GM19239 (cell line): Measurements from ENCODE around the gene FBRSL1.

Experiments
- DNase-seq: peaks from one replicate; pipeline ENCODE4 v3.0.0; 2011; ENCODE audit warnings: low spot score; ENCODE audit not compliant: insufficient read length
- FAIRE-seq: peaks from 2 replicates; lab custom pipeline; 2011; peaks lifted over from hg19 to GRCh38; lab: Jason Lieb, UNC

FBRSL1 gene

DNA sequence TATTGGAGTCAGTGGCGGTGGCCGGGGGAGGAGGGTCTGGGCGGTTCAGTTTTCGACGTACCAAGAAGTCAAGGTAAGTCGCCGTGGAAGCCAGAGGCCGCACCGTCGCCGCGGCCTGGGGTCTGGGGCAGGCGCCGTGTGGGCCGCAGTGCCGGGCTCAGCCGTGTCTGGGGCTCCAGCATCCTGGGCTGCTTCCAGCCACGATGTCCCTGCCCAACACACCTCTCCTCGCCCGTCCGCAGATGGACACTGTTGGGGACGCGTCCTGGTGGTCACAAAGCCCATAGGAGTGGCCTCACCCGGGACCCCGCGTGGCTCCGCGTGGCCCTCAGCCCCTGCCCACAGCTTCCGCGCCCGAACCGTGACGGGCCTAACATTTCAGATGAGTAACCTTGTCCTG, 59.1 kb downstream of the FBRSL1 start:
- DNase-seq = no peak
- no peak for FAIRE-seq

DNA sequence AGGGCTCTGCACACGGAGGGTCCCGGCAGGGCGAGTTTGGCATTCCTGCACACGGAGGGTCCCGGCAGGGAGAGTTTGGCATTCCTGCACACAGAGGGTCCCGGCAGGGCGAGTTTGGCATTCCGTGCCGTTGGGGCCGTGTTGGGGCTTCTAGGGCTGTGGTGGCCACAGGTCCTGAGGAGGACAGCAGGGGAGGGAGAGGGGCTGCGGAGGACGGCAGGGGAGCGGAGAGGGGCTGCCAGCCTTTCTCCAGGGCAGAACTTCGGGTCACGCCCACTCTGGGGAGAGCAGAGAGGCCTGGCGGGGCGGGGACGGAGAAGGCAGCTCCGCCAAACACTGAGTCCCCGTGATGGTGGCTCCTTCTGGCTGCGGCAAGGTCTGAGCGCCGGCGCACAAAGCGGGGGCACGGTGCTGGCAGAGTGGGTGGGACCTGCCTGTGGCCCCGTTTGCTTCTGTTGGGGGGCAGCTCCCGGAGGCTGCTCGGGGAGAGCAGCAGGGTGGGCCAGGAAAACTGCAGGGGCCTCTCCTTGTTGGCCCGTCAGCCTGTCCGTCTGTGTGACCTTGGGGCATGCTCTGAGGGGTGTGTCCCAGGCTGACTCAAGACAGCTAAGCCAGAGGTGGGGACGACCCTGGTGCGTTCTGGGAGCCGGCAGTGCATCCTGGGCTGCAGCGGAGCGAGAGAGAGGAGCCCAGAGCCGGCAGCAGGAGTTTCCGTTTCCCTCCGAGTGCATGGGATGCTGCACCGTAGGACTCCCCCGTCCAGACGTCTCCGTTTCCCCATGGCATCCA, 60.3 kb downstream of the FBRSL1 start:
- FAIRE-seq (no peak), DNase-seq (no peak)

- DNase-seq = no peak
Observed at GRCh38 chr12:132550830-132551640, 61.1 kb downstream of the FBRSL1 start.

GRCh38 chr12:132551641-132552031, 61.7 kb downstream of the FBRSL1 start:
- DNase-seq = no peak
- FAIRE-seq = no peak

More at GRCh38 chr12:132550830-132551640, 61.1 kb downstream of the FBRSL1 start:
- FAIRE-seq = no peak

- FAIRE-seq (no peak), DNase-seq (no peak)
Observed at GRCh38 chr12:132554845-132555630, 65.1 kb downstream of the FBRSL1 start.

DNA sequence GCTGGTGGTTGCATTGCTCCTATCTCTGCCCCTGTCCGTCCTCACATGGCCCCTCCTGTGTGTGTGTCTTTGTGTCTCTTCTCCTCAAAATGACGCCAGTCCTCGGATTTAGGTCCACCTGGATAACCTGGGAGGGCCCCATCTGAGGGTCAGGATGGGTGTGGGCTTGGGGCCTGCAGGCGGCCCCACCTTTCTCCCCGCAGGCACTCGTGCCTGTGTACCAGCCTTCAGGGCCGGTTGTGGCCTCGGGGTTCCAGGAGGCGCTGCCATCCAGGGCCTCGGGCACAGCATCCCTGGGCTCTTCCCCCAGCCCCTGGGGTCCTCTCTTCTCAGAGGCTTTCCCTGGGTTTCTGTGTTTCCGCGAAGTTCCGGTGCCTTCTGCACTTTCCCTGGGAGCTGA, 65.7 kb downstream of the FBRSL1 start:
- DNase-seq (no peak), FAIRE-seq (no peak)

DNA sequence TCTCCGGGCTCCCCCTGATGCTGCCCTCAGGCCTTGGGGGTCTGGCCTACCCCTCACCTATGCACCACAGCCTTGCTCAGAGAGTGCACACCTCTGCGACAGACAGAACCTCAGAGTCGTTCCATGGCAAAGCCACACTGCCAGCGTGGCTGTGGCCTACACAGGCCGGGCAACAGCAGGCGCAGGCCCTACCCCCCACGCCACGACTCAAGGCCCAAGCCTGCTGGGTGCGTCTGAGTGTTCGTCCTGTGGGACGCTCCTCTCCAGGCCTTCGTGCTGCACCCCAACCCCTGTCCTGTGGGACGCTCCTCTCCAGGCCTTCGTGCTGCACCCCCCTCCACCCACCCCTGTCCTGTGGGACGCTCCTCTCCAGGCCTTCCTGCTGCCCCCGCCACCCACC, 66.3 kb downstream of the FBRSL1 start:
- no peak for FAIRE-seq
- DNase-seq = no peak

DNA sequence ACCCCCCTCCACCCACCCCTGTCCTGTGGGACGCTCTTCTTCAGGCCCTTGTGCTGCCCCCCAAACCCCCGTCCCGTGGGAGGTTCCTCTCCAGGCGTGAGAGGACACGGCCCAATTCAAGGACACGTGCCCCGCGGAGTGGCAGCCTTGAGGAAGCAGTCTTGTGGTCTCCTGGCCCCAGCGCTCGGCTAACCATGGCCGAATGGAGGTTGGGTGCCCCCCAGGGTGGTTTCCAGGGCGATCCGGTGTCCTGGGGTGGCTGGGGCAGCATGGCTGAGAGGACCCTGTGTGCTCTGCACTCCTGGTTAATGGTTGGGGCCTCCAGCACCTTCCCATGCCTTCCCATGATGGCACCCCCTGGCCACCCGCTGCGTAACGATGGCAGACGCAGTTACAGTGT, 66.8 kb downstream of the FBRSL1 start:
- no peak for FAIRE-seq
- no peak for DNase-seq

DNA sequence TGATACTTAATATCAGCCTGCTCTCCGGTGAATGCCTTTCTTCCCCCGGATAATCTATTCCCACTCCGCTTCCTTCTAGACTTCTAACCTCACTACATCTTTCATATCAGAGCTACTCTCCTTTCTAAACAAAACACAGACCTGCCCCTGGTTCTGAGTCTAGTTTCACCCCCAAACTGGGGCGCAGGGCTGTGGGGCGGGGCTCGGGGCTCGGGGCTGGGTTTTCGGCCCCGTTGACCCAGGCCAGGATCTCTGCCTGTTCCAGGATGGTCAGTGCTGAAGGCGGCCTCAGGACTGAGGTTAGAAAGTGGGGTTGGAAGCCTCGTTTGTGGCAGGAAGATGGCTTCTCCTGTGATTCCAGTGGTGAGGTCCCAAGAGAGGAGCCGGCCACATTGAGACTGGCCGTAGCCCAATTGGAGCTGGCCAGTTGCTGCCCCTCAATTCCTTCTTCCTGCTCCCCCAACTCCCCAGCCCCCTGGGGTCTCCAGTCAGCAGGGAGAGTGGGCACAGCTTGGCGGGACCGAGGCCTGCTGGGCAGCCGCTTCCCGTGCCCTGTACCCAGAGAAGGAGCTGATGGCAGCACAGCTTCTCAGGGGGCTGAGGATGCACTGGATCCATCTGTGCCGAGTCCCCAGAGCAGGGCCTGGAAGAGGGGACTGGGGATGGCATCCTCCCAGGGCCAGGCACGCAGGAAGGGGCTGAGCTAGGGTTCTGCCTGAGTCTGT, 67.5 kb downstream of the FBRSL1 start:
- DNase-seq (no peak), FAIRE-seq (no peak)

DNA sequence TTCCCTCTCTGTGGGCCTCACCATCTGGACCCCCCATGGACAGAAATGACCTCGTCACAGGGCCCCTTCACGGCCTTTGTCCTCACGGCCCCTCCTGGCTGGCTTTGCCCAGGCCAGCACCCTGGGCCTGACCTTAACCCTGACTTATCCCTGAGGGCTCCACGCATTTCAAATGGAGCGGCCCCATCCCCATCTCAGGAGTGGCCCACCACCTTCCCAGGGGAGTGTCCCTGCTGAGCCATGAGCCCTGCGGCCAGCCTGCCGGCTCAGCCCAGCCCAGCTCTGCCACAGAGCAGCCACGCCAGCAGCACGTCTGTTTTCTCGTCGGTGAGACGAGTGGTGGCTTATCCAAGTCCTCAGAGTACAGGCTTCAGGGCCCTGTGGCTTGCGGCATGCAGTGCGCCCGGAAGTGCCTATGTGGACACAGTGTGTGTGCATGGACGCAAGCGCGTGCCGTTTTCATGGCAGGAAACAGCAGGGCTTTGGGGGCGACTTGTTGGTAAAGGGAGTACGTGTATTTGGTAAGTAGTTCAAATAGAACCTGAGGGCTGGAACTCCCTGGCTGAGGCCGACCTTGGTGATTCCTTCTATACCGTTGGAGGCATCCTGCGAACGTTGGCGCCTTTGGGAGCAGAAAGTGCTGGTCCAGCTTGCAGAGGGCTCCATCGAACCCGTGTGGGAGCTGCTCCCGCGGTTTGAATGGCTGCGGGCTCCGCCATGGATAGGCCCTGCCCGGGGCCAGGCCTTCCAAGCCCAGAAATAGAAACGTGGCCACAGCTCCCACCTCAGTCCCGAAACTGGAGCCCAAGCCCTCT, 68.3 kb downstream of the FBRSL1 start:
- FAIRE-seq (no peak), DNase-seq (no peak)

DNA sequence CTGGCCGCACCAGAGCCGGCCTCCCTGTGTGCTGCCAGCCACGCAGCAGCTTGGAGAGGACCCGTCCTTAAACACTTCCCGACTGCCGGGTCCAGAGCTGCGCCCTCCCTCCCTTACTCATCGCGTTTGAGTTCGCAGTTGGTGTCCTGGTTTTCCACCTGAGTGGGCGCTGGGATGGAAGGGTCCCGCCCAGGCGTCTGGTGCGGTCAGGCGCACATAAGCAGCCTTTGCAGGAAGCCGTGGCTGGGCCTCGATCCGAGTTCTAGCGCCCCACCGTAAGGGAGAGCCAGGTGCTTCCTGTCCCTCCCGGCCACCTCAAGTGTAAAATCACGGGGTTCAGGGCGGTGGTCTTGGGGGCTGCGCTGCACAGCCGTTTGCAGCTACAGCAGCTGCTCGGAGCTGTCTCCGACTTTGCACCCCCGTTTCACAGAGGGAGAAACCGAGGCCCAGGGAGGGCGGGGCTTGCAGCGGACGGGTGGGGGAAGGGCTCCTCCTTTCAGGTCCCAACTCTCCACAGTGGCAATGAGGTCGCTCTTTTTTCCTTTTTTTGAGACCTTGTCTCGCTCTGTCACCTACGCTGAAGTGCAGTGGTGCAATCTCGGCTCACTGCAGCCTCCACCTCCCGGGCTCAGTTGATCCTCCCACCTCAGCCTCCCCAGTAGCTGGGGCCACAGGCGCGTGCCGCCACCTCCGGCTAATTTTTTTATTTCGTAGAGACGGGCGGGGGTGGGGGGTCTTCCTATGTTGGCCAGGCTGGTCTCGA, 69.1 kb downstream of the FBRSL1 start:
- peak; percentile 55 for DNase-seq
- no peak for FAIRE-seq

DNA sequence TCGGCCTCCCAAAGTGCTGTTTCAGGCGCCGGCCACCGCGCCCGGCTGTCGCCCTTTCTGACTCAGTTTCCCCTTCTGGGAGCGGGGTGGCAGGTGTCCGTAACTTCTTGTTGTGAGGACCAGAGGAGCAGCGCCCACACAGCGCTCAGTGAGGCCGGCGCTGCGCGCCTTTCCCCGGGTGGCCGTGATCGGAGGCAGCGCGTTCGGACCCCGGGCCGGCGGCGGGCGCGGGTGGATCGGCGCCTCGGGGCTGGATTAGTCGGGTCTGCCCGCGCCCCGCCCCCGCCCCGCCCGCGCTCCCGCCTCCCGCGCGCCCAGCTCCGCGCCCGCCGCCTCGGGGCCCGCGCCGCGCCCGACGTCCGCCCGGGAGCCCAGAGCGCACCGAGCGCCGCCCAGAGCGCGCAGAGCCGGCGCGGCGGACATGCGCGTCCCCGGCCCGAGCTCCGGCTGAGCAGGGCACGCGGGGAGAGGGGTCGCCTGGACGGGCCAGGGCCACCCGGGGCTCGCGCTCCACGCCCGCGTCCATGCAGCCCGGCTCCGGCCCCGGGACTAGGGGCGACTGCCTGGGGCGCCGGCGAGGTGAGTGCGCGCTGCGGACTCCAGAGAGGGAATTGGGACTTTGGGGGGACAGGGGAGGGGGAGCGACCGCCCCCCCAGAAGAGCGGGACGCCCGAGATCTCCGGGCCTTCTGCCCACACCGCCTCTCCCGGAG, 69.9 kb downstream of the FBRSL1 start:
- FAIRE-seq (no peak), DNase-seq (peak; percentile 81)

DNA sequence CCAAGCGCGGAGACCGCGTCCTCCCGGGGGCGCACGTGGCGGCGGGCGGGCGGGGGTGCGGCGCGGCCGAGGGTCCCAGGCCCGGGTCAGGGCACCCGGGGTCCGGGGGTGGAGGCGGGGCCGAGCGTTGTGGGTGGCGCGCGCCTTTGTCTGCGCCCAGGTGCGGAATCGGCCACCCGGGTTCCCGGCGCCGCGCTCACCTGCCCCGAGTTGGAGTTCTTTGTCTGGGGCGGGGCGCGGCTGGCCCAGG, 70.3 kb downstream of the FBRSL1 start:
- FAIRE-seq = no peak
- DNase-seq = no peak

DNA sequence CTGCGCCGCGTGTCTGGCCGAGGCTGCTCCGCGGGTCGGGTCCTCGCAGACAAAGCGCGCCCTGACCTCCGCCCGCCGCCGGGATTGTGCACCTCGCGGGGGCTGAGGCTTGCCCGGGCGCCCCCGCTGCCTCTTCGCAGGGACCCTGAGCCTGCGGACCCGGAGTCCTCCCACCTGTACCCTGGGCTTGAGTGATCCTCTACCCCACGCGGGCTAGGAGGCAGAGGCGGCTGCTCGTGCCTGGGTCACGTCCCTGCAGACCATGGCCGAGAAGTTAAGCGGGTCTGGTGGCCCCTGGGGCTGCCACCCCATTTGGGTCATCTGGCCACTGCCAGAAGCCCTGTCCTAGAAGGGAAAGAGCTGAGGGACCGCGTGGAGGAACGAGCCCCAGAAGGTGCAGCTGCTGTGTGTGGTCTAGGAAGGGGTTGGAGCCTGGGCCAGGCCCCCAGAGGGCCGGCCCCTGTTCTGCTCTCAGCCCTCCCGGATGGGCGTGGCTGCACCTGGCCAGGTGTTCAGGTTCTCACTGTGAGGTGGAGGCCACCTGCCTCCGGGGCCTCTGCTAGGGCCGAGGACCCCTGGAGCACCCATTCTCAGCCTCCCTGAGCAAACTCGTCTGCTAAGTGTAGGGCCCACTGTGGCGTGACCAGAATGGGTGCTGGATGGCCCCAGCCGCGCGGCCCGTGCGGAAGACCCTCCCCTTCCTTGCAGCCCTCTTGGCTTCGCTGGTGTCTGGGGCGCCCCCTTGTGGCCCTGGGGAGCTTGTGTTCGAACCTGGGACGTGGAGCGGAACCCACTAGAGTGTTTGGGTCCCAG, 70.9 kb downstream of the FBRSL1 start:
- no peak for FAIRE-seq
- DNase-seq = peak; percentile 97
